Neural progenitor cell (in vitro differentiated cells): ENCODE results near the gene PRKCD.

Experiments
- EZH2 ChIP-seq: fragments of 200-600 bp; sonication (generic); IDR thresholded peaks from 2 replicates; pipeline ENCODE4 v1.6.1; 2017; ENCODE audit warnings: antibody characterized with exemption, mild to moderate bottlenecking, moderate library complexity
- TF ChIP-seq, protein P1 (sequence below): fragments of 200-600 bp; sonication (generic); IDR thresholded peaks from 2 replicates; pipeline ENCODE4 v1.5.1; 2017; ENCODE audit warnings: antibody characterized with exemption, mild to moderate bottlenecking

DNA sequence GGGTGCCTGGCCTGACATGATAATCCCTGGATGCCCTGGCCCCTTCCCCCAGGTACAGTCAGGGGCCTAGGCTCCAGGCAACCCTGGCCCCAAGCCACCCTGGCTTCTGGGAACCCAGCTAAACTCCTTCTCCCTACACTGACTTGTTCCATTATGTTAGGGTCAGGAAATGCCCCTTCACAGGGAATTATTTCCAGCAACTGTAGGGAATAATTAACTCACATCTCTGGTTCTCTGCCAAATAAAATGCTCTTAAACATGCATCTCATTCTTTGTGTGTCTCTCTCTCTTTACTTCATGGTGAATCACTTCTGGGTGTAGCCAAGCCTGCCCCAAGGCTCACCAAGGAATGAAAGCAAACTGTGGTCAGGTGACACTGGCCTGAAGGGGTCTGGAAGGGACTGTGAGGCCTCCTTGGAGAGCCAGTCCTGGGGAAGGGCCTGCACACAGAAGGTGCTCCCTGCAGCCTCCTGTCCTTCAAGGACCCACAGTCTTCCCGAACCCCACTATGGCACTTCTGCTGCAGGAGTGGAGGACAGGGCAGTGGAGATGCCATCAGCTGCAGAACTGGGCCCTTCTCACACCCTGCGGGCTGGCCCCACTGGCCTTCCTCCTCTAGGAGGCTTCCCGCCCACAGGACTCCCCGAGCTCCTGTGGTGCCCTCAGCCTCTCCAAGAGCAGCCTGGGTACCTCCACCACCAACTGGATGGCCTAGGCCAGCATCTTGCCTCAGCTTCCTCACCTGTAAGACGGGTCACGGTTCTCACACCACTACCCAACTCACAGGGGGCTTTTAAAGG lies 77.2 kb downstream of the PRKCD start:
- TF ChIP-seq, protein P1, sequence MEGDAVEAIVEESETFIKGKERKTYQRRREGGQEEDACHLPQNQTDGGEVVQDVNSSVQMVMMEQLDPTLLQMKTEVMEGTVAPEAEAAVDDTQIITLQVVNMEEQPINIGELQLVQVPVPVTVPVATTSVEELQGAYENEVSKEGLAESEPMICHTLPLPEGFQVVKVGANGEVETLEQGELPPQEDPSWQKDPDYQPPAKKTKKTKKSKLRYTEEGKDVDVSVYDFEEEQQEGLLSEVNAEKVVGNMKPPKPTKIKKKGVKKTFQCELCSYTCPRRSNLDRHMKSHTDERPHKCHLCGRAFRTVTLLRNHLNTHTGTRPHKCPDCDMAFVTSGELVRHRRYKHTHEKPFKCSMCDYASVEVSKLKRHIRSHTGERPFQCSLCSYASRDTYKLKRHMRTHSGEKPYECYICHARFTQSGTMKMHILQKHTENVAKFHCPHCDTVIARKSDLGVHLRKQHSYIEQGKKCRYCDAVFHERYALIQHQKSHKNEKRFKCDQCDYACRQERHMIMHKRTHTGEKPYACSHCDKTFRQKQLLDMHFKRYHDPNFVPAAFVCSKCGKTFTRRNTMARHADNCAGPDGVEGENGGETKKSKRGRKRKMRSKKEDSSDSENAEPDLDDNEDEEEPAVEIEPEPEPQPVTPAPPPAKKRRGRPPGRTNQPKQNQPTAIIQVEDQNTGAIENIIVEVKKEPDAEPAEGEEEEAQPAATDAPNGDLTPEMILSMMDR = no peak
- TF ChIP-seq EZH2 = no peak
